ENCODE results near the gene FCN3. TPM values are rescaled to one million over a fixed set of nuclear protein-coding genes. Genes with fewer than 3 reads are reported as not detected.

Gene FCN3
- total and polyA plus RNA-seq, 9 of the 15 experiments (the other 6 are each of a cell fraction or from before 2014, with no cell fraction given): 0.49 TPM; not detected in 8

DNA sequence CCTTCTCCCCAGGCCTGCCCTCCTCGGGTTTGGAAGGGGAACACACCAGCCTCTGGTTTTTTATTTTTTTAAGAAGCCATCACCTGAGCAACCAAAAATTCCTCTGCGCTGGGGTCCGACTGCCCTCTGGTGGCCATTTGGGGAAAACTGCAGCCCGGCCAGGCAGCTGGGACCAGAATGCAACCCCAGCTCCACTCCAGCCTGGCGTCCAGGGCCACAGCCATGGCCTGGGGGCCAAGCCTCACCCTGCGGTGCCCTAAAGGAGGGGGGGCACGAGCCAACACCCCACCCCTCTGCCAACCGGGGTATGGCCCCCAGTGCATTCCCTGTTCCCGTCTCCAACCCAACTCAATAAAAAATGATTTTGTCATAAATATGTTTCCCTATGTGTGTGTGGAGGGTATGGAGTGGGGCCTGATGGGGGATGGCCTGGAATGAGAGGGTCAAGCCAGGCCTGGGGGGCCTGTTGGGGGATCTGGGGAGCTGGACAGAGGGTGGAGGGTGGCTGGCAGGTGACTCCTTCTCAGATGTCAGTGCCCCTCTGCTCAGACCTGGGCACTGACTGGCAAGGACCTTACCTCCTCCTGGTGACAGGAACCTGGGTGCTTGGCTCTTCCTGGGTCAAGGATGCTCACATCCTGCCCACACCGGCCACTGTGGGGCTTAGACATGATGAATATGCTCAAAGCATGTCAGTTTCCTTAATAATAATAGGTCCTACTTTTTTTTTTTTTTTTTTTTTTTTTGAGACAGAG, 21.0 kb upstream of the FCN3 start (continued):
- TF ChIP-seq, protein P1, sequence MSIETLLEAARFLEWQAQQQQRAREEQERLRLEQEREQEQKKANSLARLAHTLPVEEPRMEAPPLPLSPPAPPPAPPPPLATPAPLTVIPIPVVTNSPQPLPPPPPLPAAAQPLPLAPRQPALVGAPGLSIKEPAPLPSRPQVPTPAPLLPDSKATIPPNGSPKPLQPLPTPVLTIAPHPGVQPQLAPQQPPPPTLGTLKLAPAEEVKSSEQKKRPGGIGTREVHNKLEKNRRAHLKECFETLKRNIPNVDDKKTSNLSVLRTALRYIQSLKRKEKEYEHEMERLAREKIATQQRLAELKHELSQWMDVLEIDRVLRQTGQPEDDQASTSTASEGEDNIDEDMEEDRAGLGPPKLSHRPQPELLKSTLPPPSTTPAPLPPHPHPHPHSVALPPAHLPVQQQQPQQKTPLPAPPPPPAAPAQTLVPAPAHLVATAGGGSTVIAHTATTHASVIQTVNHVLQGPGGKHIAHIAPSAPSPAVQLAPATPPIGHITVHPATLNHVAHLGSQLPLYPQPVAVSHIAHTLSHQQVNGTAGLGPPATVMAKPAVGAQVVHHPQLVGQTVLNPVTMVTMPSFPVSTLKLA (conservative IDR thresholded peaks at IDR 0.05): 0 out of 4 replicates have a peak, but pooled peaks have one; percentile 17 to 28
- TF ChIP-seq E2F3 (CRISPR knock-in tag; IDR thresholded peaks at IDR 0.05) (no peak), ESRRB (CRISPR knock-in tag; IDR thresholded peaks at IDR 0.05; ENCODE audit: borderline replicate concordance) (no peak), HOXB6 (CRISPR knock-in tag; IDR thresholded peaks at IDR 0.05; ENCODE audit: borderline replicate concordance) (no peak), MECOM (CRISPR knock-in tag; IDR thresholded peaks at IDR 0.05) (no peak), ZBTB49 (CRISPR knock-in tag; IDR thresholded peaks at IDR 0.05; ENCODE audit: borderline replicate concordance) (no peak), MCM2 (IDR thresholded peaks at IDR 0.05; ENCODE audit: low read depth) (no peak), HCFC1 (IDR thresholded peaks at IDR 0.05; ENCODE audit: low read depth, low read length) (no peak; the same call in 1 of the 2 replicates), NCOA2 (IDR thresholded peaks at IDR 0.05; ENCODE audit: partially characterized antibody in 2 of 2) (no peak), NCOA4 (IDR thresholded peaks at IDR 0.05; ENCODE audit: partially characterized antibody) (no peak), ZNF347 (CRISPR knock-in tag; IDR thresholded peaks at IDR 0.05; ENCODE audit: low read depth) (no peak), DPF2 (IDR thresholded peaks at IDR 0.05) (no peak), SREBF1 (IDR thresholded peaks at IDR 0.05; ENCODE audit: borderline replicate concordance, low read depth, low read length) (peak; percentile 59; the same call in 1 of the 2 replicates), POLR2AphosphoS2 (IDR thresholded peaks at IDR 0.05; ENCODE audit: low read length) (peak; percentile 73; the same call in 1 of the 2 replicates), BCOR (IDR thresholded peaks at IDR 0.05) (no peak), MTF1 (CRISPR knock-in tag; IDR thresholded peaks at IDR 0.05; ENCODE audit: borderline replicate concordance) (no peak), ZNF41 (CRISPR knock-in tag; conservative IDR thresholded peaks at IDR 0.05) (no peak)
- TF ChIP-seq, protein P2, sequence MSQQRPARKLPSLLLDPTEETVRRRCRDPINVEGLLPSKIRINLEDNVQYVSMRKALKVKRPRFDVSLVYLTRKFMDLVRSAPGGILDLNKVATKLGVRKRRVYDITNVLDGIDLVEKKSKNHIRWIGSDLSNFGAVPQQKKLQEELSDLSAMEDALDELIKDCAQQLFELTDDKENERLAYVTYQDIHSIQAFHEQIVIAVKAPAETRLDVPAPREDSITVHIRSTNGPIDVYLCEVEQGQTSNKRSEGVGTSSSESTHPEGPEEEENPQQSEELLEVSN (IDR thresholded peaks at IDR 0.05; ENCODE audit: borderline replicate concordance in 1 of 2, extremely low read depth in 1 of 2, insufficient read depth in 1 of 2, insufficient read length in 1 of 2, low read depth in 1 of 2, low read length in 1 of 2, poor library complexity in 1 of 2, severe bottlenecking in 1 of 2): no peak
- TF ChIP-seq, protein P3, sequence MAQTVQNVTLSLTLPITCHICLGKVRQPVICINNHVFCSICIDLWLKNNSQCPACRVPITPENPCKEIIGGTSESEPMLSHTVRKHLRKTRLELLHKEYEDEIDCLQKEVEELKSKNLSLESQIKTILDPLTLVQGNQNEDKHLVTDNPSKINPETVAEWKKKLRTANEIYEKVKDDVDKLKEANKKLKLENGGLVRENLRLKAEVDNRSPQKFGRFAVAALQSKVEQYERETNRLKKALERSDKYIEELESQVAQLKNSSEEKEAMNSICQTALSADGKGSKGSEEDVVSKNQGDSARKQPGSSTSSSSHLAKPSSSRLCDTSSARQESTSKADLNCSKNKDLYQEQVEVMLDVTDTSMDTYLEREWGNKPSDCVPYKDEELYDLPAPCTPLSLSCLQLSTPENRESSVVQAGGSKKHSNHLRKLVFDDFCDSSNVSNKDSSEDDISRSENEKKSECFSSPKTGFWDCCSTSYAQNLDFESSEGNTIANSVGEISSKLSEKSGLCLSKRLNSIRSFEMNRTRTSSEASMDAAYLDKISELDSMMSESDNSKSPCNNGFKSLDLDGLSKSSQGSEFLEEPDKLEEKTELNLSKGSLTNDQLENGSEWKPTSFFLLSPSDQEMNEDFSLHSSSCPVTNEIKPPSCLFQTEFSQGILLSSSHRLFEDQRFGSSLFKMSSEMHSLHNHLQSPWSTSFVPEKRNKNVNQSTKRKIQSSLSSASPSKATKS (CRISPR knock-in tag; IDR thresholded peaks at IDR 0.05): no peak
